H1 (cell line): ENCODE data around the gene ALDH5A1. TPM values are rescaled to one million over a fixed set of nuclear protein-coding genes. Genes with fewer than 3 reads are reported as not detected.

Experiments used
- CTCF ChIA-PET: fragments of 300-600 bp; sonication (Branson Sonifier 250); formaldehyde crosslinking; loops from one replicate; lab custom pipeline; 2021; ENCODE audit not compliant: partially characterized antibody; lab: Charles Lee
- POLR2A ChIA-PET: fragments of 300-600 bp; sonication (Branson Sonifier 250); formaldehyde crosslinking; loops from one replicate; lab custom pipeline; 2021; ENCODE audit warnings: inconsistent platforms; ENCODE audit not compliant: partially characterized antibody; lab: Charles Lee
- DNase-seq, 2 experiments: peaks; one replicate each; pipeline versions ENCODE4 v3.0.0 to v3.0.0-alpha.2; 2010 to 2022; ENCODE audit warnings: low spot score in 2 of 2, low read depth in 1 of 2, mixed read lengths in 1 of 2
- FAIRE-seq: peaks from 2 replicates; lab custom pipeline; 2011; peaks lifted over from hg19 to GRCh38; lab: Jason Lieb, UNC
- H2AFZ ChIP-seq: 2 replicates; pipeline ENCODE4 v1.8.1; 2012; ENCODE audit warnings: low read length, inconsistent platforms
- H2AK5ac ChIP-seq: 2 replicates; pipeline ENCODE4 v1.6.1; 2013; ENCODE audit warnings: low read depth, low read length
- H2BK120ac ChIP-seq: replicated peaks from 2 replicates; pipeline ENCODE3; 2013; ENCODE audit warnings: low read depth, low read length, inconsistent platforms
- H2BK12ac ChIP-seq: 2 replicates; pipeline ENCODE4 v1.6.1; 2013; ENCODE audit warnings: low read depth, low read length
- H2BK15ac ChIP-seq: 2 replicates; pipeline ENCODE4 v1.6.1; 2013; ENCODE audit warnings: low read length
- H2BK20ac ChIP-seq: 2 replicates; pipeline ENCODE4 v1.6.1; 2013; ENCODE audit warnings: low read length
- H2BK5ac ChIP-seq: 2 replicates; pipeline ENCODE4 v1.6.1; 2013; ENCODE audit warnings: low read depth, low read length
- H3K14ac ChIP-seq: 2 replicates; pipeline ENCODE4 v1.6.1; 2013; ENCODE audit warnings: inconsistent platforms; ENCODE audit not compliant: insufficient read length
- H3K18ac ChIP-seq: 2 replicates; pipeline ENCODE4 v1.6.1; 2013; ENCODE audit warnings: low read length; ENCODE audit errors: extremely low read depth
- H3K23ac ChIP-seq: 2 replicates; pipeline ENCODE4 v1.6.1; 2013; ENCODE audit warnings: inconsistent platforms; ENCODE audit not compliant: insufficient read length
- H3K23me2 ChIP-seq: 2 replicates; pipeline ENCODE4 v1.6.1; 2013; ENCODE audit warnings: low read depth, low read length
- H3K27ac ChIP-seq: 2 replicates; pipeline ENCODE4 v1.6.1; 2011; ENCODE audit warnings: low read depth, low read length, inconsistent platforms
- H3K27me3 ChIP-seq, 4 experiments: replicated peaks in 1 of 4; 1 replicate in 1 of 4; 2 replicates in 3 of 4; pipeline versions ENCODE4 v1.6.1 to v1.8.1; 2011 to 2013; ENCODE audit warnings: low read length in 3 of 4, mild to moderate bottlenecking in 3 of 4, inconsistent platforms in 2 of 4, mixed read lengths in 2 of 4, moderate library complexity in 1 of 4; ENCODE audit not compliant: control insufficient read depth in 3 of 4, insufficient read depth in 3 of 4; ENCODE audit errors: extremely low read depth in 1 of 4
- H3K36me3 ChIP-seq, 4 experiments: 2 replicates each; pipeline versions ENCODE4 v1.6.1 to v1.8.1; 2011 to 2013; ENCODE audit warnings: mild to moderate bottlenecking in 4 of 4, low read length in 3 of 4, moderate library complexity in 2 of 4, control low read depth in 1 of 4, inconsistent platforms in 1 of 4; ENCODE audit not compliant: insufficient read depth in 4 of 4, control insufficient read depth in 2 of 4
- H3K4ac ChIP-seq: replicated peaks from 2 replicates; pipeline ENCODE3; 2013; ENCODE audit warnings: low read length, low read depth, mixed read lengths, inconsistent platforms; ENCODE audit not compliant: insufficient read length
- H3K4me1 ChIP-seq, 4 experiments: replicated peaks in 1 of 4; 1 replicate in 1 of 4; 2 replicates in 3 of 4; pipeline versions ENCODE4 v1.6.1 to v1.8.1; 2011 to 2013; ENCODE audit warnings: low read length in 3 of 4, inconsistent platforms in 2 of 4, mixed read lengths in 1 of 4; ENCODE audit not compliant: insufficient read depth in 4 of 4, control insufficient read depth in 3 of 4
- H3K4me2 ChIP-seq, 2 experiments: 2 replicates each; pipeline versions ENCODE4 v1.6.1 to v1.8.1; 2011 to 2013; ENCODE audit warnings: low read depth in 2 of 2, low read length in 2 of 2, control low read depth in 1 of 2, inconsistent platforms in 1 of 2, mild to moderate bottlenecking in 1 of 2; ENCODE audit not compliant: insufficient read depth in 1 of 2
- H3K4me3 ChIP-seq, 4 experiments: fragments of 200-600, 300-600 bp in 1 of 4; sonication (generic), shearing (Covaris generic), sonication (Bioruptor Twin) in 1 of 4; 2 replicates each; pipeline versions ENCODE4 v1.5.1 to v1.8.1; 2011 to 2016; ENCODE audit warnings: low read length in 4 of 4, low read depth in 3 of 4, control low read depth in 2 of 4, inconsistent platforms in 2 of 4, mild to moderate bottlenecking in 2 of 4, mixed read lengths in 1 of 4, moderate library complexity in 1 of 4; ENCODE audit not compliant: insufficient read depth in 2 of 4; ENCODE audit errors: extremely low read depth in 1 of 4
- H3K56ac ChIP-seq: replicated peaks from 2 replicates; pipeline ENCODE3; 2013; ENCODE audit warnings: low read depth, mild to moderate bottlenecking, mixed read lengths, low read length, inconsistent platforms; ENCODE audit not compliant: insufficient read length
- H3K79me1 ChIP-seq: 2 replicates; pipeline ENCODE4 v1.6.1; 2013; ENCODE audit warnings: low read depth, low read length, control low read depth
- H3K79me2 ChIP-seq, 2 experiments: 2 replicates each; pipeline versions ENCODE4 v1.6.1 to v1.8.1; 2012 to 2013; ENCODE audit warnings: low read length in 2 of 2, mild to moderate bottlenecking in 2 of 2, inconsistent platforms in 1 of 2; ENCODE audit not compliant: insufficient read depth in 2 of 2, control insufficient read depth in 1 of 2
- H3K9ac ChIP-seq, 4 experiments: replicated peaks in 1 of 4; 1 replicate in 1 of 4; 2 replicates in 3 of 4; pipeline versions ENCODE4 v1.6.1 to v1.8.1; 2011 to 2013; ENCODE audit warnings: low read depth in 3 of 4, low read length in 3 of 4, control low read depth in 2 of 4, mild to moderate bottlenecking in 2 of 4, moderate library complexity in 2 of 4, inconsistent platforms in 1 of 4; ENCODE audit errors: extremely low read depth in 1 of 4
- H3K9me3 ChIP-seq, 2 experiments: 2 replicates each; pipeline versions ENCODE4 v1.6.1 to v1.8.1; 2012 to 2013; ENCODE audit warnings: mild to moderate bottlenecking in 2 of 2, moderate library complexity in 2 of 2, control low read depth in 1 of 2, inconsistent platforms in 1 of 2, low read depth in 1 of 2, low read length in 1 of 2, mixed read lengths in 1 of 2; ENCODE audit not compliant: insufficient read depth in 2 of 2
- H4K20me1 ChIP-seq, 2 experiments: replicated peaks in 1 of 2; 2 replicates each; pipeline versions ENCODE3 to v1.8.1; 2011 to 2013; ENCODE audit warnings: inconsistent platforms in 2 of 2, low read length in 2 of 2, mild to moderate bottlenecking in 1 of 2; ENCODE audit not compliant: insufficient read depth in 2 of 2, control insufficient read depth in 1 of 2
- H4K5ac ChIP-seq: 2 replicates; pipeline ENCODE4 v1.6.1; 2013; ENCODE audit warnings: low read length, low read depth, mixed read lengths, inconsistent platforms; ENCODE audit not compliant: insufficient read length
- H4K8ac ChIP-seq: 2 replicates; pipeline ENCODE4 v1.8.0; 2013; ENCODE audit warnings: mild to moderate bottlenecking, moderate library complexity, low read length, inconsistent platforms; ENCODE audit not compliant: insufficient read depth; ENCODE audit errors: extremely low read depth
- H4K91ac ChIP-seq: replicated peaks from 2 replicates; pipeline ENCODE3; 2013; ENCODE audit warnings: low read length, mixed read lengths, inconsistent platforms; ENCODE audit not compliant: insufficient read length
- ASH2L ChIP-seq: fragments of 200-600, 300-600 bp; sonication (generic); IDR thresholded peaks from one replicate; pipeline ENCODE4 v1.7.1; 2017; ENCODE audit warnings: low read length
- BACH1 ChIP-seq: IDR thresholded peaks from 2 replicates; pipeline ENCODE4 v1.6.1; 2012; ENCODE audit warnings: low read length, improper control_type of control experiment
- BCL11A ChIP-seq, 2 experiments: IDR thresholded peaks; one replicate each; pipeline ENCODE4 v1.6.1; 2011; ENCODE audit warnings: low read depth in 2 of 2, low read length in 2 of 2, mild to moderate bottlenecking in 2 of 2
- BRCA1 ChIP-seq: IDR thresholded peaks from 2 replicates; pipeline ENCODE4 v1.6.1; 2012; ENCODE audit warnings: low read depth, low read length, improper control_type of control experiment
- CEBPB ChIP-seq: IDR thresholded peaks from 2 replicates; pipeline ENCODE4 v1.6.1; 2012; ENCODE audit warnings: low read depth, low read length
- CTBP2 ChIP-seq: IDR thresholded peaks from 2 replicates; pipeline ENCODE4 v1.7.0; 2011; ENCODE audit warnings: borderline replicate concordance, mild to moderate bottlenecking, moderate library complexity, mixed read lengths, low read length; ENCODE audit not compliant: insufficient read depth, insufficient read length
- FOSL1 ChIP-seq: IDR thresholded peaks from 2 replicates; pipeline ENCODE4 v1.6.1; 2011; ENCODE audit warnings: mild to moderate bottlenecking, low read depth, low read length, moderate library complexity; ENCODE audit not compliant: insufficient read depth
- GABPA ChIP-seq: IDR thresholded peaks from 2 replicates; pipeline ENCODE4 v1.6.1; 2011; ENCODE audit warnings: mild to moderate bottlenecking, low read length, moderate library complexity, borderline replicate concordance; ENCODE audit not compliant: insufficient read depth
- HDAC2 ChIP-seq, 2 experiments: fragments of 300-600 bp in 1 of 2; sonication (generic) in 1 of 2; IDR thresholded peaks; 2 replicates each; pipeline ENCODE4 v1.6.1; 2011 to 2012; ENCODE audit warnings: low read depth in 2 of 2, low read length in 2 of 2, mild to moderate bottlenecking in 2 of 2, moderate library complexity in 2 of 2, borderline replicate concordance in 1 of 2, inconsistent platforms in 1 of 2
- JUN ChIP-seq: IDR thresholded peaks from 2 replicates; pipeline ENCODE4 v1.6.1; 2011; ENCODE audit warnings: low read depth, mild to moderate bottlenecking, improper control_type of control experiment, low read length
- MAFK ChIP-seq: IDR thresholded peaks from 2 replicates; pipeline ENCODE4 v1.6.1; 2012; ENCODE audit warnings: low read depth, mild to moderate bottlenecking, improper control_type of control experiment, low read length
- POLR2A ChIP-seq, 2 experiments: IDR thresholded peaks; 1 replicate in 1 of 2; 2 replicates in 1 of 2; pipeline ENCODE4 v1.6.1; 2011; ENCODE audit warnings: low read depth in 2 of 2, low read length in 2 of 2, mild to moderate bottlenecking in 2 of 2; ENCODE audit errors: control extremely low read depth in 1 of 2
- SIX5 ChIP-seq: IDR thresholded peaks from 2 replicates; pipeline ENCODE4 v1.6.1; 2011; ENCODE audit warnings: mild to moderate bottlenecking, low read depth, low read length
- SRF ChIP-seq: IDR thresholded peaks from 2 replicates; pipeline ENCODE4 v1.6.1; 2011; ENCODE audit warnings: mild to moderate bottlenecking, low read depth, low read length, moderate library complexity
- TAF7 ChIP-seq: optimal IDR thresholded peaks from 2 replicates; pipeline ENCODE3; 2011; ENCODE audit warnings: low read depth, mild to moderate bottlenecking, inconsistent platforms, low read length, moderate library complexity, borderline replicate concordance
- TCF12 ChIP-seq: IDR thresholded peaks from 2 replicates; pipeline ENCODE4 v1.6.1; 2011; ENCODE audit warnings: low read depth, mild to moderate bottlenecking, low read length
- WGBS, 2 experiments: shearing (Covaris generic) in 1 of 2; methylation state at CpG; one replicate each; pipeline versions ENCODE4 v1.1.6 to v1.1.7; 2013 to 2015; ENCODE audit warnings: low lambda C conversion rate in 2 of 2, mixed read lengths in 2 of 2, inconsistent platforms in 1 of 2, low coverage in 1 of 2, missing lambda C conversion rate in 1 of 2; ENCODE audit not compliant: insufficient replicate concordance in 2 of 2, insufficient coverage in 1 of 2, insufficient read length in 1 of 2; ENCODE audit errors: extremely low coverage in 1 of 2, missing lambda C conversion rate in 1 of 2; 5-methylcytosine and 5-hydroxymethylcytosine counted together
- polyA plus RNA-seq, 7 experiments: library from polyadenylated mRNA; depleted of rRNA in 3 of 7; stranded (reverse) in 5 of 7; unstranded in 2 of 7; fragments of >200 nt in 5 of 7; fragments of 200-250 nt in 2 of 7; gene quantifications; 1 replicate in 5 of 7; 2 replicates in 1 of 7; 4 replicates in 1 of 7; pipeline versions ENCODE4 v1.2.1 to v1.2.3, GENCODE V29; 2011 to 2013; ENCODE audit warnings: missing spikeins in 2 of 7, mixed read lengths in 2 of 7
- total RNA-seq: library from RNA; stranded (reverse); fragmentation: NEBNext Ultra II Directional; extraction: Animal tissue kit (Norgen Biotek cat#: 25700); gene quantifications from 2 replicates; pipeline ENCODE4 v1.2.1, GENCODE V29; 2021

ALDH5A1 gene
- total and polyA plus RNA-seq, 2 of the 8 experiments (the other 6 are each of a cell fraction or from before 2014, with no cell fraction given): 1.5 to 2.4 TPM

DNA sequence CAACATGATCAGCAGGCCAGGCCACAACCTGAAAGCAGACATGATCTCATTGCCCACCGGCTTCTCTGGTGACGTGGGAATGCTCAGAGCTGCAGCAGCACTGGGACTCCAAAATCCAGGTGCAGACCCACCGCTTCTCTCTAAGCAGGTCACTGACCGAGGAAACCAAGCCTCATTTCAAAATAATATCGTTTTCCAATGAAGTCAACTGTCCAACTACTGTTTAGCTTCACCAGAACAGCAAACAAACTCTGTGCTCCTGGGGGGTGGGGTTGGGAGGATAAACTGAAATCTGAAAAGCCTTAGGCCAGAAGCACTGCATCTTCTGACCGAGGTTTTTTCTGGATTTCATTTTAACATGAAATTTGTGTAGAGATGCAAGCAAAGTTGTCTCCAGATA is 5.3 kb upstream of the ALDH5A1 start, which contains the start of gene GPLD1:
Gene GPLD1 (minus strand): TSS at position 109 of the 400 bp plus-strand sequence. CDS start 67 bp downstream, at position 42.
- Histone ChIP-seq H3K4me3 (no peak within 1 kb of the TSS), H3K23me2 (peaks cover under 1% of the 10 kb centered on the region; the same call in 1 of the 2 replicates), H3K4me1 (peaks cover 0 to 6% (median 1%) of the 10 kb centered on the region in 4 experiments; a peak in 2 of 7 replicates), H3K18ac (no peak within 1 kb of the TSS), H3K9me3 (no peaks in the 10 kb centered on the region), H3K79me1 (no peaks in the 10 kb centered on the region), H3K4me2 (no peak within 1 kb of the TSS), H2BK5ac (no peak within 1 kb of the TSS), H3K23ac (no peak within 1 kb of the TSS), H3K56ac (no peak within 1 kb of the TSS), H2AK5ac (no peak within 1 kb of the TSS), H3K27me3 (peaks cover 0 to 11% (median 5%) of the 10 kb centered on the region in 4 experiments; a peak in 5 of 7 replicates), H3K9ac (no peak within 1 kb of the TSS), H3K79me2 (no peaks in the 10 kb centered on the region), H2BK20ac (no peak within 1 kb of the TSS), H3K27ac (no peak within 1 kb of the TSS), H4K8ac (no peak within 1 kb of the TSS), H4K5ac (no peak within 1 kb of the TSS), H4K91ac (no peak within 1 kb of the TSS), H2BK120ac (no peak within 1 kb of the TSS), H2BK15ac (no peak within 1 kb of the TSS), H2BK12ac (no peak within 1 kb of the TSS), H3K4ac (no peak within 1 kb of the TSS), H4K20me1 (no peaks in the 10 kb centered on the region), H2AFZ (no peak within 1 kb of the TSS), H3K36me3 (no peaks in the 10 kb centered on the region), H3K14ac (no peak within 1 kb of the TSS)
- DNase-seq: no peak
- ChIA-PET CTCF (interaction anchor here (0.6 to 1.6 kb wide), 6 partner anchors 11 to 383 kb away, joined by 3 to 6 read pairs (median 4); no protein-coding TSS in a partner anchor), POLR2A (no interaction called here)
- WGBS, 2 experiments: 79% methylated on average over 6 of the region's 6 CpGs; no CpG with 5 or more reads in 1 of the 2 experiments
- no peak for FAIRE-seq
- TF ChIP-seq TAF7 (no peak), BCL11A (IDR thresholded peaks at IDR 0.05; ENCODE audit: low read depth in 2 of 2, low read length in 2 of 2) (no peak), BRCA1 (no peak), CEBPB (no peak), TCF12 (no peak), BACH1 (no peak), ASH2L (no peak), SIX5 (no peak), FOSL1 (no peak), HDAC2 (IDR thresholded peaks at IDR 0.05; ENCODE audit: borderline replicate concordance in 1 of 2, low read depth in 2 of 2, low read length in 2 of 2) (no peak), GABPA (no peak), MAFK (no peak), SRF (no peak), JUN (no peak), POLR2A (IDR thresholded peaks at IDR 0.05; ENCODE audit: control extremely low read depth in 1 of 2, low read depth in 2 of 2, low read length in 2 of 2) (no peak), CTBP2 (no peak)
